WERI-Rb-1 (cell line): ENCODE results near the gene PLA2G7.
A peak's percentile ranks its signal among the peaks of the same experiment; 100 is the strongest.

Source experiments
- DNase-seq: peaks from one replicate; pipeline ENCODE4 v3.0.0-alpha.2; 2020
- H3K27ac ChIP-seq: fragments of 250-450 bp; sonication (Bioruptor Pico); 2 replicates; pipeline ENCODE4 v1.5.1; 2020; ENCODE audit warnings: mild to moderate bottlenecking, moderate library complexity
- H3K27me3 ChIP-seq: fragments of 250-450 bp; sonication (Bioruptor Pico); 2 replicates; pipeline ENCODE4 v1.5.1; 2021; ENCODE audit warnings: mild to moderate bottlenecking, low read depth, moderate library complexity; ENCODE audit not compliant: insufficient read depth, severe bottlenecking
- H3K36me3 ChIP-seq: fragments of 250-450 bp; sonication (Bioruptor Pico); 2 replicates; pipeline ENCODE4 v1.5.1; 2020; ENCODE audit warnings: mild to moderate bottlenecking, moderate library complexity
- H3K4me3 ChIP-seq: 2 replicates; pipeline ENCODE4 v1.5.1; 2011; ENCODE audit warnings: low read depth, mild to moderate bottlenecking, control low read depth, low read length
- H3K9me3 ChIP-seq: fragments of 250-450 bp; sonication (Bioruptor Pico); 2 replicates; pipeline ENCODE4 v1.5.1; 2021; ENCODE audit warnings: mild to moderate bottlenecking, moderate library complexity; ENCODE audit not compliant: severe bottlenecking
- CTCF ChIP-seq: IDR thresholded peaks from 2 replicates; pipeline ENCODE4 v1.5.1; 2011; ENCODE audit warnings: low read depth, mild to moderate bottlenecking, control low read depth, inconsistent platforms, low read length

Gene PLA2G7

GRCh38 chr6:46743425-46744158 is 8.4 kb upstream of the PLA2G7 start:
- Histone ChIP-seq H3K27me3 (no peaks in the 10 kb centered on the region), H3K36me3 (no peaks in the 10 kb centered on the region), H3K9me3 (no peaks in the 10 kb centered on the region), H3K4me3 (no peak overlapping the region), H3K27ac (no peak overlapping the region)
- no peak for TF ChIP-seq CTCF
- no peak for DNase-seq

- no peaks in the 10 kb centered on the region for H3K27me3 ChIP-seq
- no peaks in the 10 kb centered on the region for H3K36me3 ChIP-seq
- H3K9me3 ChIP-seq: no peaks in the 10 kb centered on the region
- no peak for TF ChIP-seq CTCF
- H3K27ac ChIP-seq: no peak overlapping the region
- DNase-seq: no peak
- H3K4me3 ChIP-seq: no peak overlapping the region
These were observed 6.7 kb upstream of the PLA2G7 start for GRCh38 chr6:46741910-46742309.

GRCh38 chr6:46741482-46741881 is 6.3 kb upstream of the PLA2G7 start:
- H3K27ac ChIP-seq: no peak overlapping the region
- DNase-seq: no peak
- H3K9me3 ChIP-seq: no peaks in the 10 kb centered on the region
- no peaks in the 10 kb centered on the region for H3K36me3 ChIP-seq
- no peaks in the 10 kb centered on the region for H3K27me3 ChIP-seq
- no peak overlapping the region for H3K4me3 ChIP-seq
- no peak for TF ChIP-seq CTCF

GRCh38 chr6:46736906-46737305 is 1.7 kb upstream of the PLA2G7 start:
- Histone ChIP-seq H3K27me3 (no peaks in the 10 kb centered on the region), H3K36me3 (no peaks in the 10 kb centered on the region), H3K27ac (no peak overlapping the region), H3K9me3 (no peaks in the 10 kb centered on the region), H3K4me3 (no peak overlapping the region)
- no peak for DNase-seq
- TF ChIP-seq CTCF: no peak

GRCh38 chr6:46735720-46736031 is 501 bp upstream of the PLA2G7 start:
- Histone ChIP-seq H3K27me3 (no peaks in the 10 kb centered on the region), H3K36me3 (no peaks in the 10 kb centered on the region), H3K4me3 (peak overlapping the region; percentile 63), H3K27ac (no peak overlapping the region), H3K9me3 (no peaks in the 10 kb centered on the region)
- no peak for DNase-seq
- no peak for TF ChIP-seq CTCF

- Histone ChIP-seq H3K36me3 (no peaks in the 10 kb centered on the region), H3K27ac (no peak overlapping the region), H3K4me3 (no peak overlapping the region), H3K27me3 (no peaks in the 10 kb centered on the region), H3K9me3 (no peaks in the 10 kb centered on the region)
- DNase-seq: peak; percentile 76
- TF ChIP-seq CTCF: no peak
These were observed 1.8 kb downstream of the PLA2G7 start for GRCh38 chr6:46733341-46733801.
